Measurements from ENCODE around the gene SPINT2.

- TF ChIP-seq CTCF (IDR thresholded peaks at IDR 0.05): no peak
- TF ChIP-seq EZH2 (IDR thresholded peaks at IDR 0.05; ENCODE audit: borderline replicate concordance, insufficient read depth, low read depth, low read length, poor library complexity, severe bottlenecking): no peak
Observed at GRCh38 chr19:38250821-38251563, 13.4 kb upstream of the SPINT2 start.

Data from B cell (primary cell).